Measurements from ENCODE around the gene SPATS2L.

DNA sequence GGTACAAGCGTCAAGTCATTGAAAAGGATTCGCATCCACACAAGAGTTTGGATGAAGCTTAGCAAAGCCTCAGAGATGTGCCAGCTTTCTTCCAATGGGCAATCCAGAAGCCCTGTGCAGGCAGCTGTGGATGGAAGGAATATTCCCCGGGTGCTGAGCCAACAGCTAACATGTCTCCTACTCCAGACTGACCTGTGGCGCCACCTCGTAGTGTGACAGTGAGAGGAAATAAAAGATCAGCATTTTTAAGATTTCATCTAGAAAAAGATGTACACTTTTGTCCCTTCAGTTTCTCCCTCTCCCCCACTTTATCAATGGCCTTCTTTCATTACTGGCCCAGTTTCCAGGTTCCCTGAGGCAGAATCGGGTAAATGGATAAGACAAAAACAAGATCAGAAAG is 48.9 kb upstream of the SPATS2L start:
- TF ChIP-seq CTCF (IDR thresholded peaks at IDR 0.05) = no peak
- no peak for TF ChIP-seq POLR2A (IDR thresholded peaks at IDR 0.05)

Data from adrenal gland (tissue), 5 donors.